ENCODE data around the gene NDUFAF8.

The NDUFAF8 gene

GRCh38 chr17:81234506-81234855 lies 4.6 kb upstream of the NDUFAF8 start:
- ATAC-seq (ENCODE audit: insufficient read depth, low read depth) (no peak), DNase-seq (no peak)
- H3K4me1 ChIP-seq (ENCODE audit: insufficient read depth, low read length) = peaks cover 26% of the 10 kb centered on the region
- H4K20me1 ChIP-seq (ENCODE audit: insufficient read depth, low read length) = peaks cover 24% of the 10 kb centered on the region
- peaks cover 64% of the 10 kb centered on the region for H3K36me3 ChIP-seq (ENCODE audit: insufficient read depth, low read length)
- H3K4me3 ChIP-seq (ENCODE audit: low read depth in 1 of 2, low read length in 2 of 2) = no peak overlapping the region
- no peaks in the 10 kb centered on the region for H3K27me3 ChIP-seq (ENCODE audit: insufficient read depth, low read length, poor library complexity)
- H3K27ac ChIP-seq (ENCODE audit: low read length) = no peak overlapping the region
- TF ChIP-seq EZH2 (IDR thresholded peaks at IDR 0.05; ENCODE audit: borderline replicate concordance, low read depth, low read length, severe bottlenecking) = no peak
- no peak for TF ChIP-seq CTCF (IDR thresholded peaks at IDR 0.05; ENCODE audit: borderline replicate concordance, extremely low read depth, low read length, poor library complexity, severe bottlenecking)
- no peak overlapping the region for H2AFZ ChIP-seq (ENCODE audit: low read depth, low read length)
- H3K4me2 ChIP-seq (ENCODE audit: insufficient read depth, low read length) = no peak overlapping the region
- peaks cover 44% of the 10 kb centered on the region for H3K79me2 ChIP-seq (ENCODE audit: insufficient read depth, low read length)
- no peaks in the 10 kb centered on the region for H3K9me3 ChIP-seq (ENCODE audit: insufficient read depth, low read length, severe bottlenecking)
- H3K9ac ChIP-seq (ENCODE audit: low read depth, low read length) = no peak overlapping the region

- TF ChIP-seq CTCF (IDR thresholded peaks at IDR 0.05; ENCODE audit: borderline replicate concordance, extremely low read depth, low read length, poor library complexity, severe bottlenecking) (no peak), EZH2 (IDR thresholded peaks at IDR 0.05; ENCODE audit: borderline replicate concordance, low read depth, low read length, severe bottlenecking) (no peak)
- Histone ChIP-seq H2AFZ (ENCODE audit: low read depth, low read length) (no peak overlapping the region), H3K79me2 (ENCODE audit: insufficient read depth, low read length) (peaks cover 51% of the 10 kb centered on the region), H3K4me2 (ENCODE audit: insufficient read depth, low read length) (peak overlapping the region; percentile 3; the same call in 1 of the 2 replicates), H3K27me3 (ENCODE audit: insufficient read depth, low read length, poor library complexity) (no peaks in the 10 kb centered on the region), H3K4me1 (ENCODE audit: insufficient read depth, low read length) (peaks cover 31% of the 10 kb centered on the region), H3K27ac (ENCODE audit: low read length) (no peak overlapping the region), H3K36me3 (ENCODE audit: insufficient read depth, low read length) (peaks cover 57% of the 10 kb centered on the region), H3K4me3 (ENCODE audit: low read depth in 1 of 2, low read length in 2 of 2) (no peak overlapping the region), H3K9me3 (ENCODE audit: insufficient read depth, low read length, severe bottlenecking) (no peaks in the 10 kb centered on the region), H4K20me1 (ENCODE audit: insufficient read depth, low read length) (peaks cover 24% of the 10 kb centered on the region), H3K9ac (ENCODE audit: low read depth, low read length) (no peak overlapping the region)
- DNase-seq = no peak
- ATAC-seq (ENCODE audit: insufficient read depth, low read depth) = no peak
Measured at GRCh38 chr17:81234940-81235821, 3.9 kb upstream of the NDUFAF8 start.

- H3K36me3 ChIP-seq (ENCODE audit: insufficient read depth, low read length) = peaks cover 54% of the 10 kb centered on the region
- peaks cover 40% of the 10 kb centered on the region for H3K4me1 ChIP-seq (ENCODE audit: insufficient read depth, low read length)
- H4K20me1 ChIP-seq (ENCODE audit: insufficient read depth, low read length) = peaks cover 26% of the 10 kb centered on the region
- H3K27me3 ChIP-seq (ENCODE audit: insufficient read depth, low read length, poor library complexity) = no peaks in the 10 kb centered on the region
- no peak overlapping the region for H2AFZ ChIP-seq (ENCODE audit: low read depth, low read length)
- ATAC-seq (ENCODE audit: insufficient read depth, low read depth) (no peak), DNase-seq (no peak)
- H3K79me2 ChIP-seq (ENCODE audit: insufficient read depth, low read length) = peaks cover 60% of the 10 kb centered on the region
- H3K4me2 ChIP-seq (ENCODE audit: insufficient read depth, low read length) = 0 out of 2 replicates have a peak overlapping the region, but pooled peaks have one; percentile 19
- no peak overlapping the region for H3K27ac ChIP-seq (ENCODE audit: low read length)
- no peak overlapping the region for H3K9ac ChIP-seq (ENCODE audit: low read depth, low read length)
- TF ChIP-seq EZH2 (IDR thresholded peaks at IDR 0.05; ENCODE audit: borderline replicate concordance, low read depth, low read length, severe bottlenecking) (no peak), CTCF (IDR thresholded peaks at IDR 0.05; ENCODE audit: borderline replicate concordance, extremely low read depth, low read length, poor library complexity, severe bottlenecking) (no peak)
- no peak overlapping the region for H3K4me3 ChIP-seq (ENCODE audit: low read depth in 1 of 2, low read length in 2 of 2)
- H3K9me3 ChIP-seq (ENCODE audit: insufficient read depth, low read length, severe bottlenecking) = no peaks in the 10 kb centered on the region
Measured at GRCh38 chr17:81235822-81236740, 3.0 kb upstream of the NDUFAF8 start.

Data from DND-41 (cell line).